Ovary (tissue), 10 donors: Measurements from ENCODE around the gene MDM1. TPM values are rescaled to one million over a fixed set of nuclear protein-coding genes. Genes with fewer than 3 reads are reported as not detected.

ENCODE experiments used
- DNase-seq, 5 donors: peaks; one replicate each; pipeline ENCODE4 v3.0.0-alpha.2; 2019 to 2020
- H3K27ac ChIP-seq, 2 donors: fragments of 200-600 bp; one replicate each; pipeline versions ENCODE4 v1.5.1 to v1.8.0; 2019 to 2022
- H3K27me3 ChIP-seq: fragments of 200-600 bp; one replicate; pipeline ENCODE4 v1.8.0; 2022
- H3K36me3 ChIP-seq: fragments of 200-600 bp; sonication (generic); one replicate; pipeline ENCODE4 v1.5.1; 2019
- H3K4me1 ChIP-seq: one replicate; pipeline ENCODE4 v1.8.1; 2013; ENCODE audit warnings: mild to moderate bottlenecking, moderate library complexity; ENCODE audit not compliant: insufficient read depth
- H3K4me3 ChIP-seq: fragments of 200-600 bp; sonication (generic); one replicate; pipeline ENCODE4 v1.5.1; 2017
- H3K9me3 ChIP-seq, 2 donors: fragments of 200-600 bp in 1 of 2; sonication (generic) in 1 of 2; one replicate each; pipeline versions ENCODE4 v1.5.1 to v1.8.1; 2013 to 2019; ENCODE audit warnings: mild to moderate bottlenecking in 1 of 2, moderate library complexity in 1 of 2
- EP300 ChIP-seq: sonication (generic); formaldehyde crosslinking; IDR thresholded peaks from one replicate; pipeline ENCODE4 v1.6.1; 2017; ENCODE audit warnings: antibody characterized with exemption
- POLR2A ChIP-seq: fragments of 450-650 bp; IDR thresholded peaks from one replicate; pipeline ENCODE4 v1.6.1; 2017; ENCODE audit warnings: antibody characterized with exemption, mild to moderate bottlenecking, moderate library complexity
- WGBS, 3 donors: extraction: QIAGEN DNeasy Blood & Tissue Kit in 1 of 3; methylation state at CpG; one replicate each; pipeline versions ENCODE4 v1.1.5 to v1.1.7; 2013 to 2017; 5-methylcytosine and 5-hydroxymethylcytosine counted together
- intact Hi-C, 4 donors: fragments of 100-400 bp; cut with DNase I; formaldehyde crosslinking; loops; one replicate each; pipeline versions ENCODE4 v1.11.0 to v1.15.1; 2022 to 2023
- long read RNA-seq, 3 donors: library from polyadenylated mRNA in 2 of 3; unstranded in 2 of 3; transcript quantifications; one replicate each; pipeline ENCODE4 v2.0.0 and lab custom pipeline, GENCODE V29; 2021 to 2026
- polyA plus RNA-seq, 2 donors: library from polyadenylated mRNA; stranded (reverse); fragments of 200-250 nt in 1 of 2; fragments of 350-450 nt in 1 of 2; fragmentation: Illumina TruSeq in 1 of 2; extraction: RNeasy Lipid Tissue Mini Kit (QIAGEN cat#74804) in 1 of 2; gene quantifications; one replicate each; pipeline ENCODE4 v1.2.3, GENCODE V29; 2013 to 2014
- total RNA-seq, 7 donors: library from RNA; depleted of rRNA in 2 of 7; stranded (reverse); fragments of >200 nt in 2 of 7; fragmentation: NEBNext Ultra II Directional in 3 of 7; extraction: Animal tissue kit (Norgen Biotek cat#: 25700) in 3 of 7; gene quantifications; one replicate each; pipeline versions ENCODE4 v1.1.0 to v1.2.4, GENCODE V29; 2016 to 2023
- TF ChIP-seq, protein P1 (sequence below), 3 donors: fragments of 450-650 bp in 2 of 3; fragments of 200-600 bp in 1 of 3; IDR thresholded peaks; one replicate each; pipeline versions ENCODE4 v1.5.1 to v1.8.0; 2016 to 2022; ENCODE audit warnings: antibody characterized with exemption in 3 of 3, mild to moderate bottlenecking in 1 of 3
- donor health status: DM: no; HTN: no; CAD: no; lungs with moderate emphysema.
- donor health status: DM: no; HTN: no; CAD: no.
- donor health status: Bipolar disorder and iron deficiency.
- donor health status: DM: yes; HTN: yes; CAD: no.
- donor health status: DM: no; HTN: no; CAD: no.
- donor health status: DM: yes; HTN: yes; CAD: no.

Gene MDM1
- total RNA-seq (10 to 100 TPM in 6 of 7 donors, 1 to 10 TPM in 1; 9.1 to 20.4 (median 13.4) TPM), polyA plus RNA-seq (10 to 100 TPM; 10.1 to 14.6 TPM)
- long read RNA-seq, donor 1, transcript MDM1-205 (3 exons, 2,170 nt): major isoform, 5 of 32 reads
- long read RNA-seq, donor 1, partial matches to known transcripts: 8 of 32 reads
- long read RNA-seq, donor 1, other reads (novel, unspliced or antisense): 13 of 32 reads
- long read RNA-seq, donor 2, partial matches to known transcripts: 0 of 4 reads
- long read RNA-seq, donor 2, other reads (novel, unspliced or antisense): 0 of 4 reads
- long read RNA-seq, donor 3, partial matches to known transcripts: 1 of 21 reads
- long read RNA-seq, donor 3, other reads (novel, unspliced or antisense): 11 of 21 reads

GRCh38 chr12:68331869-68332727, at the start of gene MDM1:
Gene MDM1, minus strand, starts transcription at chr12:68332362. Its CDS starts 117 bp downstream, at chr12:68332245.
- TF ChIP-seq, protein P1, sequence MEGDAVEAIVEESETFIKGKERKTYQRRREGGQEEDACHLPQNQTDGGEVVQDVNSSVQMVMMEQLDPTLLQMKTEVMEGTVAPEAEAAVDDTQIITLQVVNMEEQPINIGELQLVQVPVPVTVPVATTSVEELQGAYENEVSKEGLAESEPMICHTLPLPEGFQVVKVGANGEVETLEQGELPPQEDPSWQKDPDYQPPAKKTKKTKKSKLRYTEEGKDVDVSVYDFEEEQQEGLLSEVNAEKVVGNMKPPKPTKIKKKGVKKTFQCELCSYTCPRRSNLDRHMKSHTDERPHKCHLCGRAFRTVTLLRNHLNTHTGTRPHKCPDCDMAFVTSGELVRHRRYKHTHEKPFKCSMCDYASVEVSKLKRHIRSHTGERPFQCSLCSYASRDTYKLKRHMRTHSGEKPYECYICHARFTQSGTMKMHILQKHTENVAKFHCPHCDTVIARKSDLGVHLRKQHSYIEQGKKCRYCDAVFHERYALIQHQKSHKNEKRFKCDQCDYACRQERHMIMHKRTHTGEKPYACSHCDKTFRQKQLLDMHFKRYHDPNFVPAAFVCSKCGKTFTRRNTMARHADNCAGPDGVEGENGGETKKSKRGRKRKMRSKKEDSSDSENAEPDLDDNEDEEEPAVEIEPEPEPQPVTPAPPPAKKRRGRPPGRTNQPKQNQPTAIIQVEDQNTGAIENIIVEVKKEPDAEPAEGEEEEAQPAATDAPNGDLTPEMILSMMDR (IDR thresholded peaks at IDR 0.05): no peak
- no peak for TF ChIP-seq EP300
- TF ChIP-seq POLR2A: no peak
- Histone ChIP-seq H3K27me3 (no peaks in the 10 kb centered on the region), H3K36me3 (no peaks in the 10 kb centered on the region), H3K4me1 (no peaks in the 10 kb centered on the region), H3K4me3 (peak within 1 kb of the TSS; percentile 75), H3K9me3 (no peaks in the 10 kb centered on the region), H3K27ac (no peak within 1 kb of the TSS)
- intact Hi-C loops: no loop called here
- peak; percentile 95 to 97 (median 96) for DNase-seq
- 0 to 1% (median 1%) methylated on average over 44 to 59 of the region's 59 CpGs for WGBS, 3 donors

- intact Hi-C loops: no loop called here
- H3K27me3 ChIP-seq: no peaks in the 10 kb centered on the region
- no peaks in the 10 kb centered on the region for H3K9me3 ChIP-seq
- no peak overlapping the region for H3K4me3 ChIP-seq
- no peak for DNase-seq
- TF ChIP-seq, protein P1 (IDR thresholded peaks at IDR 0.05): no peak
- TF ChIP-seq POLR2A: no peak
- no peak for TF ChIP-seq EP300
- no peak overlapping the region for H3K27ac ChIP-seq
- H3K4me1 ChIP-seq: no peaks in the 10 kb centered on the region
- no peaks in the 10 kb centered on the region for H3K36me3 ChIP-seq
- 85 to 89% (median 86%) methylated on average over 6 of the region's 6 CpGs for WGBS, 3 donors
Observed at GRCh38 chr12:68381476-68382219, 49.5 kb upstream of the MDM1 start.

GRCh38 chr12:68378872-68379606, 46.9 kb upstream of the MDM1 start:
- Histone ChIP-seq H3K4me3 (no peak overlapping the region), H3K27me3 (no peaks in the 10 kb centered on the region), H3K9me3 (no peaks in the 10 kb centered on the region), H3K27ac (no peak overlapping the region), H3K4me1 (no peaks in the 10 kb centered on the region), H3K36me3 (no peaks in the 10 kb centered on the region)
- intact Hi-C loops: no loop called here
- TF ChIP-seq POLR2A (no peak), EP300 (no peak)
- TF ChIP-seq, protein P1 (IDR thresholded peaks at IDR 0.05): no peak
- 12 to 18% (median 14%) methylated on average over 5 of the region's 5 CpGs for WGBS, 3 donors
- DNase-seq: no peak

GRCh38 chr12:68377881-68378280, 45.7 kb upstream of the MDM1 start:
- no peak for DNase-seq
- no peaks in the 10 kb centered on the region for H3K4me1 ChIP-seq
- no peaks in the 10 kb centered on the region for H3K36me3 ChIP-seq
- H3K4me3 ChIP-seq: no peak overlapping the region
- TF ChIP-seq EP300 (no peak), POLR2A (no peak)
- TF ChIP-seq, protein P1 (IDR thresholded peaks at IDR 0.05): no peak
- no peaks in the 10 kb centered on the region for H3K9me3 ChIP-seq
- H3K27me3 ChIP-seq: no peaks in the 10 kb centered on the region
- H3K27ac ChIP-seq: no peak overlapping the region
- 83 to 86% (median 85%) methylated on average over 3 of the region's 3 CpGs for WGBS, 3 donors
- intact Hi-C loops: no loop called here
